ENCODE data around the gene USP19. TPM values are rescaled to one million over a fixed set of nuclear protein-coding genes. Genes with fewer than 3 reads are reported as not detected.

Gene USP19
- total and polyA plus RNA-seq, 2 of the 8 experiments (the other 6 are each of a cell fraction or from before 2014, with no cell fraction given), result 46.4 to 65.8 TPM

- TF ChIP-seq KDM4A (IDR thresholded peaks at IDR 0.05; ENCODE audit: low read depth, low read length, severe bottlenecking) (no peak), NRF1 (IDR thresholded peaks at IDR 0.05; ENCODE audit: low read depth, low read length) (no peak), EP300 (IDR thresholded peaks at IDR 0.05; ENCODE audit: borderline replicate concordance in 1 of 2, low read depth in 2 of 2, low read length in 2 of 2) (no peak), ZNF274 (IDR thresholded peaks at IDR 0.05; ENCODE audit: borderline replicate concordance, extremely low read depth, low read length) (no peak)
Measured at GRCh38 chr3:49131576-49131975, 11.0 kb upstream of the USP19 start (continued).
